ENCODE results near the gene DENND5A.

DENND5A gene

GRCh38 chr11:9180784-9181183 lies 84.4 kb downstream of the DENND5A start:
- CTCF ChIA-PET = interaction anchor here (1.0 to 1.6 kb wide), 3 partner anchors 9 to 327 kb away, joined by 3 read pairs; no protein-coding TSS in a partner anchor

GRCh38 chr11:9179141-9179540 lies 86.0 kb downstream of the DENND5A start:
- TF ChIP-seq CTCF (IDR thresholded peaks at IDR 0.05; ENCODE audit: control extremely low read depth, extremely low read depth, low read depth, missing control alignments) = no peak
- ChIA-PET CTCF (no interaction called here), POLR2A (no interaction called here)
- no peak for DNase-seq (ENCODE audit: extremely low spot score)

More at GRCh38 chr11:9180784-9181183, 84.4 kb downstream of the DENND5A start:
- DNase-seq (ENCODE audit: extremely low spot score) = no peak
- POLR2A ChIA-PET = no interaction called here
- no peak for TF ChIP-seq CTCF (IDR thresholded peaks at IDR 0.05; ENCODE audit: control extremely low read depth, extremely low read depth, low read depth, missing control alignments)

DNA sequence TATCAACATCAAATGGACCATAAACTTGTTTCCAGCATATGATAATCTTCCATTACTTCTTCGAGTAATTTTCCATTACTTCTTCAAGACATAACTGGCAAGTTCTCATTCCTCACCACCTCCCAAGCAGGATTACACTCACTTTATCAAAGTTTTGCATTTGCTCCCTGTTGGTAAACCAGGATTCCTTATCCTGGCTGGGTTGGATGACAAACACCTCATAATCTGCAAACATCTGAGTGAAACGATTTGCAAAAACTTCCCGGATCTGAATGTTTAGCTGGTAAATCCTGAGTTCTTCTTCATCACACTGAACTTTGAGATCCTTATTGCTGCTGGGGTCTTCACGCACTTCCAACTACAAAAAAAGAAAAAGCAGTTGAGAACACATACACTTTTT lies 86.4 kb downstream of the DENND5A start:
- ChIA-PET CTCF (no interaction called here), POLR2A (no interaction called here)
- TF ChIP-seq CTCF (IDR thresholded peaks at IDR 0.05; ENCODE audit: control extremely low read depth, extremely low read depth, low read depth, missing control alignments) = no peak
- no peak for DNase-seq (ENCODE audit: extremely low spot score)

DNA sequence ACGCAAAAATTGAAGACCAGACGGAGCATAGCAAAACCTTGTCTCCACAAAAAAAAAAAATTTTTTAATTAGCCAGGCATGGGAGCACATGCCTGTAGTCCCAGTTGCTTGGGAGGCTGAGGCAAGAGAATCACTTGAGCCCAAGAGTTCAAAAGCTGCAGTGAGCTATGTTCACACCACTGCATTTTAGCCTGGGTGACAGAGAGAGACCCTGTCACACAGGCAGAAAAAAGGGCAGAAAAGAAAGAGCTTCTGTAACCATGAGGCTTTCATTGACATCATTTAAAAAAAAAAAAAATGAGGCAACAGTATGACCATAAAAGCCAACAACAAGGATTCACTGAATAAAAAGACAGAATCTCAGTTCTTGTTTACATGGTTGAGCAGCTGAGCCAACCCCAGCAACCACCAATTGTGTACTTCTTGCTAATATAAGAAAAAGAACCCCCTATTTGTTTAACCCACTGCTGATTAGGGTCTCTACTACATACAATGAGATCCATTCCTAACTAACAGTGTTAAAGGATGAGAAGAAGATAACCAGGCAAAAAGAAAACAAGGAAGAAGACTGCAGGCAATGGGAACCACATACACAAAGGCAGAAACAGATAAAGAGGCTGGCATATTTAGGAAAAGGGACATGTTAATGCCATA lies 87.6 kb downstream of the DENND5A start:
- CTCF ChIA-PET = interaction anchor here (1.3 to 2.1 kb wide), 2 partner anchors 10 to 40 kb away, joined by 3 to 7 read pairs; no protein-coding TSS in a partner anchor
- POLR2A ChIA-PET = no interaction called here
- TF ChIP-seq CTCF (IDR thresholded peaks at IDR 0.05; ENCODE audit: control extremely low read depth, extremely low read depth, low read depth, missing control alignments) = no peak
- DNase-seq (ENCODE audit: extremely low spot score) = no peak

- DNase-seq (ENCODE audit: extremely low spot score) = no peak
- POLR2A ChIA-PET = no interaction called here
- no peak for TF ChIP-seq CTCF (IDR thresholded peaks at IDR 0.05; ENCODE audit: control extremely low read depth, extremely low read depth, low read depth, missing control alignments)
- CTCF ChIA-PET = interaction anchor here (0.7 to 2.1 kb wide), 5 partner anchors 9 to 330 kb away, joined by 3 to 7 read pairs (median 3); no protein-coding TSS in a partner anchor
Observed at GRCh38 chr11:9176550-9176949, 88.6 kb downstream of the DENND5A start.

DNA sequence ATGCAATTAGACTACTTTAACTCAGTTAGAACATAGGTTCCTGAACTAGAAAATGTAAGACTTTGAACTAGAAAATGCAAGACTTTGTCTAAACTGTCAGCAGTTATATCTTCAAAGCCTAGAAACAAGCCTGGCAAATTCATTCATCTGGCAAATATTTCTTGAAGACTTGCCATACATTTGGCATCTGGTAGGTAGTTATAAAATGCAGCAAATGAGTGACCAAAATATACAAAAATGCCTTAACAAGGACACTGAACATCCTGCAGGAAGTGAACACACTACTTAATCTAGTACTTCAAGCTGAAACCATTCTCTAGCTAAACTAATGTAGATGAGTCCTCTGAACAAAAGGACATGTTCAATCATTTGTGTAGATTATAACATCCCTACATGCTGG lies 89.0 kb downstream of the DENND5A start:
- ChIA-PET CTCF (interaction anchor here (0.7 to 2.1 kb wide), 4 partner anchors 8 to 330 kb away, joined by 3 to 7 read pairs (median 4); no protein-coding TSS in a partner anchor), POLR2A (no interaction called here)
- TF ChIP-seq CTCF (IDR thresholded peaks at IDR 0.05; ENCODE audit: control extremely low read depth, extremely low read depth, low read depth, missing control alignments) = no peak
- DNase-seq (ENCODE audit: extremely low spot score) = no peak

Measured in GM10248 (cell line).